GM19035 (cell line): Measurements from ENCODE around the gene TSPY9.
"Not testable (repeated sequence)": the region's sequence is repeated elsewhere in the genome, so short reads cannot be mapped to it uniquely, and the experiment has no call there.

Experiments used
- ATAC-seq: cut with Tn5 transposase; IDR thresholded peaks from one replicate; pipeline ENCODE4 v1.9.1; 2021; ENCODE audit not compliant: unreplicated experiment

Gene TSPY9

GRCh38 chrY:9486967-9487366 lies at the start of gene TSPY9:
Gene TSPY9, plus strand, starts transcription at chrY:9487267. Its CDS starts 46 bp downstream, at chrY:9487313.
- ATAC-seq = not testable (repeated sequence)

GRCh38 chrY:9466655-9467054 lies 20.4 kb upstream of the TSPY9 start, which contains the start of gene TSPY1:
Gene TSPY1, plus strand, starts transcription at chrY:9466955. Its CDS starts 46 bp downstream, at chrY:9467001.
- not testable (repeated sequence) for ATAC-seq

GRCh38 chrY:9504396-9504795 lies 17.3 kb downstream of the TSPY9 start:
- not testable (repeated sequence) for ATAC-seq

- ATAC-seq = not testable (repeated sequence)
Observed at GRCh38 chrY:9516287-9516686, 29.2 kb downstream of the TSPY9 start.

- not testable (repeated sequence) for ATAC-seq
Observed at GRCh38 chrY:9527580-9527979, 40.5 kb downstream of the TSPY9 start, which contains the start of gene TSPY10. Gene TSPY10, plus strand, starts transcription at chrY:9527880. Its CDS starts 46 bp downstream, at chrY:9527926.
